Activated T-helper 2 cell treated with anti-CD3 and anti-CD28 coated beads, Interferon-gamma antibody, Interleukin-2, Interleukin-4, amounts not matched to agents 10 μg/mL and 5 μg/mL and 100 μg/mL, durations not matched to agents 14 hours and 24 hours and 36 hours (primary cell): ENCODE measurements around the gene RNASEH1. TPM values are rescaled to one million over a fixed set of nuclear protein-coding genes. Genes with fewer than 3 reads are reported as not detected.
A peak's percentile ranks its signal among the peaks of the same experiment; 100 is the strongest.

Source experiments
- DNase-seq: peaks from one replicate; pipeline ENCODE4 v3.0.0; 2021; ENCODE audit warnings: low spot score
- H3K27ac Mint-ChIP-seq: one replicate; pipeline ENCODE4 v1.8.0; 2021; ENCODE audit warnings: mixed read lengths
- H3K27me3 Mint-ChIP-seq: one replicate; pipeline ENCODE4 v1.8.0; 2021; ENCODE audit warnings: low read depth, mixed read lengths
- H3K36me3 Mint-ChIP-seq: one replicate; pipeline ENCODE4 v1.8.0; 2021; ENCODE audit warnings: low read depth, mixed read lengths
- H3K4me1 Mint-ChIP-seq: one replicate; pipeline ENCODE4 v1.8.0; 2021; ENCODE audit warnings: low read depth, mixed read lengths
- H3K4me3 Mint-ChIP-seq: one replicate; pipeline ENCODE4 v1.8.0; 2021; ENCODE audit warnings: low read depth, mild to moderate bottlenecking, moderate library complexity, mixed read lengths
- H3K9me3 Mint-ChIP-seq: one replicate; pipeline ENCODE4 v1.8.0; 2021; ENCODE audit warnings: mixed read lengths
- intact Hi-C: fragments of 100-400 bp; cut with micrococcal nuclease; formaldehyde crosslinking; loops from one replicate; pipeline ENCODE4 v1.15.1; 2023
- total RNA-seq: library from RNA; stranded (reverse); gene quantifications from 2 replicates; pipeline ENCODE4 v1.2.3, GENCODE V29; 2022

Gene RNASEH1
- total RNA-seq, 1 donor from 2014 or later, result 30.3 TPM

DNA sequence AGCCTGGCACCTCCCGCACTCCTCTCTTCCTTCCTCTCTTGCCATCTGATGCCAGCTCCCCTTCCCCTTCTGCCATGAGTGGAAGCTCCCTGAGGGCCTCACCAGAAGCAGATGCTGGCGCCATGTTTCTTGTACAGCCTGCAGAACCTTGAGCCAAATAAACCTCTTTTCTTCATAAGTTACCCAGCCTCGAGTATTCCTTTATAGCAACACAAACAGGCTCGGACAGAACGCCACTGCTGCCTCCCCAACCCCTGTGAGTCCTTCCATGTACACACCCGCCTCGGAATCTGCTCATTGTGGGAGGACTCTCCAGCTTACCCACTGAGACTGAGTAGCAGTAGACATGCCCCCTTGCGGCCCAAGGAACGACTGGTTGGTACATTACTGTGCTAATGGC, 8.7 kb upstream of the RNASEH1 start:
- Mint-ChIP-seq H3K4me1 (peaks cover 8% of the 10 kb centered on the region), H3K4me3 (no peak overlapping the region), H3K36me3 (peaks cover 3% of the 10 kb centered on the region), H3K27me3 (no peaks in the 10 kb centered on the region), H3K27ac (no peak overlapping the region), H3K9me3 (no peaks in the 10 kb centered on the region)
- DNase-seq, result no peak
- intact Hi-C loops, result no loop called here

GRCh38 chr2:3565117-3565516, 7.0 kb upstream of the RNASEH1 start:
- H3K4me1 Mint-ChIP-seq, result peaks cover 8% of the 10 kb centered on the region
- peaks cover 14% of the 10 kb centered on the region for H3K36me3 Mint-ChIP-seq
- no peak overlapping the region for H3K27ac Mint-ChIP-seq
- no peak for DNase-seq
- intact Hi-C loops, result no loop called here
- H3K27me3 Mint-ChIP-seq, result no peaks in the 10 kb centered on the region
- H3K9me3 Mint-ChIP-seq, result no peaks in the 10 kb centered on the region
- H3K4me3 Mint-ChIP-seq, result no peak overlapping the region

DNA sequence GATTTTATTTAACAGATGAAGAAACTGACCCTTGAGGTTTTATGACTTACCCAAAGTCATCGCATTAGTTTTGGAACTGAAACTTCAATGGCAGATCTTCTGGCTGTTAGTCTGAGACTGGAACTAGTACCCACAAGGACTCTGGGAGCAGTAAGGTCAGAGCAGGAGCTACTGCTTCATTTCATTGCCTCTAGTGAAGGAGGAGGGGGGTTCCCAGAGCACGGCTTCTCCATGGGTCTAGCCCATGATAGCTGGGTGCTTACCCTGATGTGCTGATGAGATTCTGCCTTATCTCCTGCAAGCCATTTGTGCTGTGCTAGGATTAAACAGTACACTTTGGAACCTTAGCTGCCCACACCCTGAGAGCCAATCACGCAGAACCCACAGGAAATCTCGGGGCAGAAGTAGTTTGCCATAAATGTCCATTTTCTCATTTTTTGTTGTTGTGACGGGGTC, 5.4 kb upstream of the RNASEH1 start:
- Mint-ChIP-seq H3K27me3 (no peaks in the 10 kb centered on the region), H3K36me3 (peaks cover 24% of the 10 kb centered on the region), H3K9me3 (no peaks in the 10 kb centered on the region), H3K27ac (no peak overlapping the region), H3K4me3 (no peak overlapping the region), H3K4me1 (peaks cover 10% of the 10 kb centered on the region)
- DNase-seq, result no peak
- intact Hi-C loops, result no loop called here

GRCh38 chr2:3557639-3558204, 411 bp downstream of the RNASEH1 start:
- H3K36me3 Mint-ChIP-seq, result peaks cover 66% of the 10 kb centered on the region

DNA sequence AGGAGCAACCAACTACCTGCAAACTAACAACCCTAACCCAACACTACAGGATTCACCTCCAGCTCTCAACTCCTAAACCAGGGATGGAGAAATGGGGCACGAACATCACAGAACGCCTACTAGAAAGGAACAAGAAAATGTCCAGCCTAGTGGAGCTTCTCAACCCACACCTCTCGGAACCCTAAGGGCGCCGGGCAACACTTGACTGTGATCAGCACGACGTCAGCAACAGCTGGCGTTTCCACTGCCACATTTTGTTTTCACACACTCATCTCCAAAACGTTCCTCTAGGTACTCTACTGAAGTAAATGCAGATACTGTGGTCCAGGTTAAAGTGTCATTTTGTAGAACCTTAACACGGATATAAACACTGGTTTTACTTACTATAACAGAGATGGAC, 4.2 kb downstream of the RNASEH1 start:
- H3K27me3 Mint-ChIP-seq, result no peaks in the 10 kb centered on the region
- no peak overlapping the region for H3K4me3 Mint-ChIP-seq
- DNase-seq, result no peak
- H3K4me1 Mint-ChIP-seq, result peaks cover 10% of the 10 kb centered on the region
- H3K36me3 Mint-ChIP-seq, result peaks cover 78% of the 10 kb centered on the region
- intact Hi-C loops, result no loop called here
- H3K27ac Mint-ChIP-seq, result no peak overlapping the region
- no peaks in the 10 kb centered on the region for H3K9me3 Mint-ChIP-seq

More at GRCh38 chr2:3557639-3558204, 411 bp downstream of the RNASEH1 start:
- Mint-ChIP-seq H3K4me1 (peaks cover 15% of the 10 kb centered on the region), H3K27me3 (no peaks in the 10 kb centered on the region), H3K27ac (peak overlapping the region; percentile 94), H3K4me3 (peak overlapping the region; percentile 91), H3K9me3 (no peaks in the 10 kb centered on the region)
- intact Hi-C loops, result loop anchor here (1.0 to 2.0 kb wide), 6 partner anchors 18 to 180 kb away; partner anchors contain the start of genes ADI1, EIPR1 and RPS7
- no peak for DNase-seq

DNA sequence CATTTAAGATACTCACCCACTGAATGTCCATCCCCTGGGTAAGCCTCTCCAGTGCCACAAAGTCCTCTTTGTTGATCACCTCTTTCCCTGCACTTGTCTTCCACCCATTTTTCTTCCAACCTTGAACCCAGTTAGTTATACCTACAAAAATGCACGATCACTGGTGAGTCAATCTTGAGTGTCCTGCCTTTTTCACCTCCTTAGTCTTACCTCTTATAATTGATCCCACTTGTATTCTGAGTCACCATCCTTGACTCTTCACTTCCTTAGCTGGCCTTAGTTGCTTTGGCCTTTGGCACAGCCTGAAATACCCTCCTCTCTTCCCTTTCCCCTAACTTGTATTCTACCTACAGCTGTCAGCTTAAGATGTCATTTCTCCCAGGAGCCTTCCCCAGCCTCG, 10.2 kb downstream of the RNASEH1 start:
- Mint-ChIP-seq H3K9me3 (no peaks in the 10 kb centered on the region), H3K4me3 (no peak overlapping the region), H3K27me3 (no peaks in the 10 kb centered on the region), H3K4me1 (no peaks in the 10 kb centered on the region), H3K36me3 (peaks cover 79% of the 10 kb centered on the region), H3K27ac (peak overlapping the region; percentile 33)
- intact Hi-C loops, result no loop called here
- no peak for DNase-seq

- H3K4me3 Mint-ChIP-seq, result no peak overlapping the region
- no peak for DNase-seq
- peaks cover 4% of the 10 kb centered on the region for H3K4me1 Mint-ChIP-seq
- H3K27ac Mint-ChIP-seq, result no peak overlapping the region
- no peaks in the 10 kb centered on the region for H3K27me3 Mint-ChIP-seq
- peaks cover 79% of the 10 kb centered on the region for H3K36me3 Mint-ChIP-seq
- H3K9me3 Mint-ChIP-seq, result no peaks in the 10 kb centered on the region
- intact Hi-C loops, result no loop called here
Measured at GRCh38 chr2:3545788-3546478, 12.2 kb downstream of the RNASEH1 start.

DNA sequence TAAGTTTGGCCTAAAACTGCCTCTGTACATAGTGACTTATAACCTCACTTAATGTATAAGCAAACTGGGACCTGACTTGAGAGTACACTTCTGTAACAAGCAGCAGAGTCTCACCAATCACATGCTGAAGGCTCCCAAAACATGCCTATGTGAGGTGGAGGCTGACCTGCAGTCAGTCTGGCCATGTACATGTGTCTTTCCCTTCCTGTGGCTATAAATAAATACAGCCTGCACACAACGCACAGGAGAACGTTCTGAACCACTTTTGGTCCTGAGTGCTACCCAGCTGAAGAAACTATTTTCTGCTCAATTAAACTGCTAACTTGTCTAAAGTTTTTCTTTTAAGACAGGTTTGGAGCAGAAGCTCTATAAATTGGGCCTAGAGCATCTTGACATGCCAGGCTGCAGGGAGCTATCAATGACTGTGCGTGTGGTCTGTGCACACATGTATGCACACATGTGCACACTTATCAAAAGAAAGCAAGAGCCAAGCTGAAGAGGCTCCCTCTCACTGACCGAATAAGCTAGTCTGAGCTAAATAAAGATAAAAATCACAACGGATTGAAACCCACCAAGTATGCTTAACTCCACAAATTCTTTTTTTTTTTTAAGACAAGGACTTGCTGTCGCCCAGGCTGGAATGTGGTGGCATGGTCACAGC, 15.0 kb downstream of the RNASEH1 start:
- peaks cover 62% of the 10 kb centered on the region for H3K36me3 Mint-ChIP-seq
- no peaks in the 10 kb centered on the region for H3K9me3 Mint-ChIP-seq
- intact Hi-C loops, result no loop called here
- H3K4me1 Mint-ChIP-seq, result peaks cover 4% of the 10 kb centered on the region
- no peak for DNase-seq
- H3K27ac Mint-ChIP-seq, result no peak overlapping the region
- H3K27me3 Mint-ChIP-seq, result no peaks in the 10 kb centered on the region
- no peak overlapping the region for H3K4me3 Mint-ChIP-seq

DNA sequence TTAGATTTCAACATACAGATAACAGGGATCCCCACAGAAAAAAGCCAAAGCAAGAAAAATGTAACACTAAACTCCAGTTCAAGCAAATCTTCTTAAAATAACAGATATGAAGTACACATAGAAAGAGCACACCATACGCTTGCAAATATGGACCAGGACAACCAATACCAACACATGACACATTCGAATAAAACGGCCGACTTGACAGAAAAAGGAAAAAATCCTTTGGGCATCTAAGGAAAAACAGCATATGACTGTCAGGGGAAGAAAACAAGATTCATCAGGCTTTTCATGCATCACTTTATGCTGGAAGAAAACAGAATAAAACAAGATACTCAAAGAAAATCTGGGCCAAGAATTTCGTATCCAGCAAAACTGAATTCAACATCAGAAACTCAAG, 16.0 kb downstream of the RNASEH1 start:
- Mint-ChIP-seq H3K27ac (no peak overlapping the region), H3K4me1 (peaks cover 4% of the 10 kb centered on the region), H3K36me3 (peaks cover 55% of the 10 kb centered on the region), H3K9me3 (no peaks in the 10 kb centered on the region), H3K27me3 (no peaks in the 10 kb centered on the region), H3K4me3 (no peak overlapping the region)
- DNase-seq, result no peak
- intact Hi-C loops, result no loop called here

GRCh38 chr2:3539836-3540235, 18.3 kb downstream of the RNASEH1 start:
- no peaks in the 10 kb centered on the region for H3K27me3 Mint-ChIP-seq
- no peaks in the 10 kb centered on the region for H3K9me3 Mint-ChIP-seq
- H3K36me3 Mint-ChIP-seq, result peaks cover 39% of the 10 kb centered on the region
- H3K4me3 Mint-ChIP-seq, result no peak overlapping the region
- peaks cover 5% of the 10 kb centered on the region for H3K4me1 Mint-ChIP-seq
- DNase-seq, result no peak
- intact Hi-C loops, result no loop called here
- H3K27ac Mint-ChIP-seq, result no peak overlapping the region

DNA sequence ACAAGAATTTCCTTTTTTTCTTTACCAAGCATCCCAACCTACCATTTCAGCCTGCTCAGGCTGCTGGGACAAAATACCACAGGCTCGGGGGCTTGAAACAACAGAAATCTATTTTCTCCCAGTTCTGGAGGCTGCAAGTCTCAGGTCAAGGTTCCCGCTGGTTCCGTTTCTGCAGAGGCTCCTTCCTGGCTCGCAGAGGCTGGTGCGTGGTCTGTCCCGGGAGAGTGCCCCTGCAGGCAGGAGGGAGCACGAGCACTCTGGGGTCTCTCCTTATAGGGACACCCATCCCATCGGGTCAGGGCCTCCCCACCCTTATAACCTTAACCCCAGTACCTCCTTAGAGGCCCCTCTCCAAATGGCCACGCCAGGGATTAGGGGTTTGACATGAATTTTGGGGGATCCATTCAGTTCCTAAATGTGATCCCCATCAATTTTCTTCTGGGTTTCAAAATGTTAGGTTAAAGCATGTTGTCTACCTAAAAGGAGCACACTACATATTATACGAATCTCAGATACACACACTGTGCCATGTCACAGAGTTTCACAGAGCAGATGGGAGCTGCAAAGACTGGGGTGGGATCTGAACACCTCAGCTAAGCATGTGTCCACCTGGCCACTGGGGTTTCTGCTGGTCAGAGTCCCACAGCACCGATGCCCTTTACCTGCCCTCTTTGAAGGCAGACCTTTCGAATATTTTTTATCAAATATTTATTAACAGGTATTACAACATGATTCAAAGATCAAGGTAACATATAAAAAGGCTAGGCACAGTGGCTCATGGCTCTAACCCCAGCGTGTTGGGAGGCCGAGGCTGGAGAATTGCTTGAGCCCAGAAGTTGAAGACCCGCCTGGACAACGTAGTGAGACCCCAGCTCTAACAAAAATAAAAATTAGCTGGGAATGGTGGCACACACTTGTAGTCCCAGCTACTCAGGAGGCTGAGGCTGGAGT, 21.2 kb downstream of the RNASEH1 start:
- Mint-ChIP-seq H3K36me3 (peaks cover 16% of the 10 kb centered on the region), H3K4me3 (peak overlapping the region; percentile 75), H3K27ac (peak overlapping the region; percentile 69), H3K4me1 (peaks cover 2% of the 10 kb centered on the region), H3K9me3 (no peaks in the 10 kb centered on the region), H3K27me3 (no peaks in the 10 kb centered on the region)
- intact Hi-C loops, result no loop called here
- no peak for DNase-seq

- Mint-ChIP-seq H3K4me3 (peak overlapping the region; percentile 75), H3K9me3 (no peaks in the 10 kb centered on the region), H3K27me3 (no peaks in the 10 kb centered on the region), H3K36me3 (peaks cover 10% of the 10 kb centered on the region), H3K27ac (peak overlapping the region; percentile 69), H3K4me1 (peaks cover 1% of the 10 kb centered on the region)
- no peak for DNase-seq
- intact Hi-C loops, result no loop called here
Measured at GRCh38 chr2:3535794-3536681, 22.1 kb downstream of the RNASEH1 start.
